Neural progenitor cell (in vitro differentiated cells): Measurements from ENCODE around the gene SESTD1. TPM values are rescaled to one million over a fixed set of nuclear protein-coding genes. Genes with fewer than 3 reads are reported as not detected.
"Not testable (repeated sequence)": the region's sequence is repeated elsewhere in the genome, so short reads cannot be mapped to it uniquely, and the experiment has no call there.

ENCODE experiments used
- DNase-seq: peaks from one replicate; pipeline ENCODE4 v3.0.0-alpha.2; 2016; ENCODE audit warnings: low spot score
- H2AFZ ChIP-seq: fragments of 200-600 bp; sonication (generic); replicated peaks from 2 replicates; pipeline ENCODE4 v1.6.1; 2016; ENCODE audit warnings: antibody characterized with exemption
- H3F3A ChIP-seq: fragments of 200-600 bp; sonication (generic); 2 replicates; pipeline ENCODE4 v1.6.1; 2016; ENCODE audit warnings: antibody characterized with exemption, low read depth
- H3K27ac ChIP-seq: fragments of 200-600 bp; sonication (generic); 2 replicates; pipeline ENCODE4 v1.5.1; 2016; ENCODE audit warnings: mild to moderate bottlenecking
- H3K27me3 ChIP-seq: fragments of 200-600 bp; sonication (generic); 2 replicates; pipeline ENCODE4 v1.6.1; 2016; ENCODE audit warnings: mild to moderate bottlenecking, moderate library complexity
- H3K36me3 ChIP-seq: fragments of 200-600 bp; sonication (generic); 2 replicates; pipeline ENCODE4 v1.5.1; 2016
- H3K4me1 ChIP-seq: fragments of 200-600 bp; sonication (generic); 2 replicates; pipeline ENCODE4 v1.6.1; 2016; ENCODE audit warnings: mixed run types
- H3K4me2 ChIP-seq: fragments of 200-600 bp; sonication (generic); 2 replicates; pipeline ENCODE4 v1.6.1; 2016
- H3K4me3 ChIP-seq: fragments of 200-600 bp; sonication (generic); 2 replicates; pipeline ENCODE4 v1.5.1; 2016
- H3K79me2 ChIP-seq: fragments of 200-600 bp; sonication (generic); 2 replicates; pipeline ENCODE4 v1.6.1; 2016; ENCODE audit warnings: low read depth
- H3K9ac ChIP-seq: fragments of 200-600 bp; sonication (generic); 2 replicates; pipeline ENCODE4 v1.6.1; 2016
- H3K9me3 ChIP-seq: fragments of 200-600 bp; sonication (generic); 2 replicates; pipeline ENCODE4 v1.5.1; 2016; ENCODE audit warnings: low read depth
- H4K20me1 ChIP-seq: fragments of 200-600 bp; sonication (generic); 2 replicates; pipeline ENCODE4 v1.6.1; 2016; ENCODE audit warnings: low read depth
- H3K27ac Mint-ChIP-seq: 3 replicates; pipeline ENCODE4 v1.8.0; 2021; ENCODE audit warnings: mixed read lengths
- H3K27me3 Mint-ChIP-seq: 2 replicates; pipeline ENCODE4 v1.8.0; 2022; ENCODE audit warnings: low read depth, mild to moderate bottlenecking, inconsistent platforms, moderate library complexity, mixed read lengths; ENCODE audit not compliant: insufficient read depth
- H3K36me3 Mint-ChIP-seq: 3 replicates; pipeline ENCODE4 v1.8.0; 2021; ENCODE audit warnings: mixed read lengths
- H3K4me1 Mint-ChIP-seq: 3 replicates; pipeline ENCODE4 v1.8.0; 2021; ENCODE audit warnings: mixed read lengths
- H3K4me3 Mint-ChIP-seq: 3 replicates; pipeline ENCODE4 v1.8.0; 2021; ENCODE audit warnings: mild to moderate bottlenecking, moderate library complexity, mixed read lengths
- H3K9me3 Mint-ChIP-seq: 3 replicates; pipeline ENCODE4 v1.8.0; 2020; ENCODE audit warnings: mixed read lengths
- CTCF ChIP-seq: fragments of 200-600 bp; sonication (generic); IDR thresholded peaks from 2 replicates; pipeline ENCODE4 v1.5.1; 2017; ENCODE audit warnings: antibody characterized with exemption, mild to moderate bottlenecking
- EZH2 ChIP-seq: fragments of 200-600 bp; sonication (generic); IDR thresholded peaks from 2 replicates; pipeline ENCODE4 v1.6.1; 2017; ENCODE audit warnings: antibody characterized with exemption, mild to moderate bottlenecking, moderate library complexity
- EZH2phosphoT487 ChIP-seq: fragments of 200-600 bp; sonication (generic); IDR thresholded peaks from 2 replicates; pipeline ENCODE4 v1.6.1; 2017; ENCODE audit warnings: antibody characterized with exemption
- total RNA-seq: library from RNA; depleted of rRNA; stranded (reverse); fragments of >200 nt; gene quantifications from 2 replicates; pipeline ENCODE4 v1.2.3, GENCODE V29; 2015; ENCODE audit warnings: low replicate concordance

Gene SESTD1
- total RNA-seq, 1 donor from 2014 or later = 43.1 TPM

DNA sequence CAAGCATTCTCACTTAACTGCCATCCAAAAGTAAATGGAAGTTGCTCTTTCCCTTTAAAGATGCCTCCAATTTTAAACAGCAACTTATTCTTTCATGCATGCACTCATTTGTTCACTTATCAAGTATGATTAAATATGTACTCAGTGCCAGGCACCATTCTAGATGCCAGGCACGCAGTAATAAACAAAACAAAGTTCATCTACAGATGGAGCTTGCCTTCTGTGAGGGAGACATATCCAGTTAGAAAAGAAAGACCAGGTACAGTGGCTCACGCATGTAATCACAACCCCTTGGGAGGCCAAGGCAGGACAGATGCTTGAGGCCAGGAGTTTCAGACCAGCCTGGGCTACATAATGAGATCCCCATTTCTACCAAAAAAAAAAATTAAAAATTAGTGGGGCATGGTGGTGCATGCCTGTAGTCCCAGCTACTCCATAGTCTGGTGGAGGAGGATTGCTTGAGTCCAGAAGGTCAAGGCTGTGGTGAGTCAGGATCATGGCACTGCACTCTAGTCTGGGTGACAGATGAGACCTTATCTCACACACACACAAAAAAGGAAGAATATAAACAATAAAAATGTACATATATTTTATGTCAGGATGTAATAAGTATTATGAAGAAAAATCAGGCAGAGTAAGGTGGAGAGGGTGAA lies 195.5 kb downstream of the SESTD1 start:
- H3K9ac ChIP-seq = no peak overlapping the region
- no peaks in the 10 kb centered on the region for H3K79me2 ChIP-seq
- Mint-ChIP-seq H3K27me3 (peaks cover 4% of the 10 kb centered on the region), H3K4me3 (no peak overlapping the region), H3K9me3 (peaks cover 13% of the 10 kb centered on the region), H3K27ac (no peak overlapping the region), H3K36me3 (peaks cover 2% of the 10 kb centered on the region), H3K4me1 (no peaks in the 10 kb centered on the region)
- no peak overlapping the region for H3K4me3 ChIP-seq
- no peak for DNase-seq
- H2AFZ ChIP-seq = no peak overlapping the region
- H3K27me3 ChIP-seq = no peaks in the 10 kb centered on the region
- no peaks in the 10 kb centered on the region for H3K4me1 ChIP-seq
- no peaks in the 10 kb centered on the region for H3K9me3 ChIP-seq
- no peaks in the 10 kb centered on the region for H4K20me1 ChIP-seq
- no peaks in the 10 kb centered on the region for H3K36me3 ChIP-seq
- TF ChIP-seq CTCF = no peak
- no peaks in the 10 kb centered on the region for H3F3A ChIP-seq
- H3K27ac ChIP-seq = no peak overlapping the region
- H3K4me2 ChIP-seq = no peak overlapping the region

- no peaks in the 10 kb centered on the region for H3K36me3 ChIP-seq
- H2AFZ ChIP-seq = no peak overlapping the region
- no peak overlapping the region for H3K9ac ChIP-seq
- peak; percentile 31 for DNase-seq
- H3K79me2 ChIP-seq = no peaks in the 10 kb centered on the region
- H3K36me3 Mint-ChIP-seq = no peaks in the 10 kb centered on the region
- H3K4me3 ChIP-seq = peak overlapping the region; percentile 19
- no peaks in the 10 kb centered on the region for H3K9me3 ChIP-seq
- peak overlapping the region; percentile 68 for H3K4me2 ChIP-seq
- no peaks in the 10 kb centered on the region for H4K20me1 ChIP-seq
- no peak overlapping the region for H3K4me3 Mint-ChIP-seq
- TF ChIP-seq CTCF (no peak), EZH2phosphoT487 (no peak)
- H3K27me3 ChIP-seq = no peaks in the 10 kb centered on the region
- H3K9me3 Mint-ChIP-seq = no peaks in the 10 kb centered on the region
- peaks cover 21% of the 10 kb centered on the region for H3K4me1 Mint-ChIP-seq
- peak overlapping the region; percentile 35 for H3K27ac Mint-ChIP-seq
- peaks cover 7% of the 10 kb centered on the region for H3K27me3 Mint-ChIP-seq
- H3F3A ChIP-seq = peaks cover 42% of the 10 kb centered on the region
- peaks cover 44% of the 10 kb centered on the region for H3K4me1 ChIP-seq
- H3K27ac ChIP-seq = peak overlapping the region; percentile 99
Observed at GRCh38 chr2:179059026-179059700, 205.5 kb downstream of the SESTD1 start.

DNA sequence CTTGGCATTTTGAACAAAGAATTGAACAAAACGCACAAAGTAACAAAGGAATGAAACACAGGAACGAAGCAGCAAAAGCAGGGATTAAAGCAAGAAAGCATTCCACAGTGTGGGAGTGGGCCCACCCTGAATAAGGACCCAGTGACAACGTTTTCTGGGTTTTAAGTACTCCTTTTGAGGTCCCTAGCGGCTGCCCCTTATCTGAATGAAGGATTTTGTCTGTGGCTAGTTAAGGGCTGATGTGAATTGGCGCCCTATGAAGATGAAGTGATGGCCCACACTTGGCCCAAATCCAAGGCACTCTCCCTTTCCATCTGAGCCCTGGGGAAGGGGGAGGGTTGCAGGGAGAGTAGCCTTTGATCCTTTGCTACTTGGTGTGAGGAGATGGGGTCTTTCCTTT lies 206.9 kb downstream of the SESTD1 start:
- Histone ChIP-seq H2AFZ (no peak overlapping the region), H3F3A (peaks cover 42% of the 10 kb centered on the region), H3K4me2 (peak overlapping the region; percentile 63), H3K4me1 (peaks cover 44% of the 10 kb centered on the region), H3K4me3 (peak overlapping the region; percentile 21), H3K9ac (peak overlapping the region; percentile 15), H3K36me3 (no peaks in the 10 kb centered on the region), H3K79me2 (no peaks in the 10 kb centered on the region), H3K9me3 (no peaks in the 10 kb centered on the region), H3K27ac (peak overlapping the region; percentile 99), H3K27me3 (no peaks in the 10 kb centered on the region), H4K20me1 (no peaks in the 10 kb centered on the region)
- TF ChIP-seq CTCF (no peak), EZH2phosphoT487 (no peak), EZH2 (no peak)
- H3K27ac Mint-ChIP-seq = peak overlapping the region; percentile 62
- DNase-seq = peak; percentile 69
- peaks cover 21% of the 10 kb centered on the region for H3K4me1 Mint-ChIP-seq
- no peaks in the 10 kb centered on the region for H3K36me3 Mint-ChIP-seq
- no peak overlapping the region for H3K4me3 Mint-ChIP-seq
- peaks cover 7% of the 10 kb centered on the region for H3K27me3 Mint-ChIP-seq
- H3K9me3 Mint-ChIP-seq = no peaks in the 10 kb centered on the region

- Histone ChIP-seq H3K4me1 (peaks cover 64% of the 10 kb centered on the region), H3F3A (peaks cover 33% of the 10 kb centered on the region)
- not testable (repeated sequence) for H3K4me2 ChIP-seq, H3K4me3 Mint-ChIP-seq, H3K9me3 ChIP-seq, H3K36me3 Mint-ChIP-seq, H3K27ac Mint-ChIP-seq, H3K27me3 Mint-ChIP-seq, H2AFZ ChIP-seq, H3K9ac ChIP-seq, H3K9me3 Mint-ChIP-seq, DNase-seq, H3K79me2 ChIP-seq, H3K36me3 ChIP-seq, H3K27me3 ChIP-seq, H3K4me3 ChIP-seq, H4K20me1 ChIP-seq, H3K27ac ChIP-seq
- H3K4me1 Mint-ChIP-seq = peaks cover 35% of the 10 kb centered on the region
Observed at GRCh38 chr2:179053568-179053967, 211.1 kb downstream of the SESTD1 start.
